Brain microvascular endothelial cell (primary cell): ENCODE data around the gene VOPP1.
A peak's percentile ranks its signal among the peaks of the same experiment; 100 is the strongest.

Source experiments
- DNase-seq: peaks from one replicate; pipeline ENCODE4 v3.0.0-alpha.2; 2020
- H3K27ac ChIP-seq: fragments of 250-450 bp; sonication (Bioruptor Pico); 2 replicates; pipeline ENCODE4 v1.5.1; 2020; ENCODE audit warnings: mild to moderate bottlenecking, moderate library complexity
- H3K27me3 ChIP-seq: fragments of 250-450 bp; sonication (Bioruptor Pico); replicated peaks from 2 replicates; pipeline ENCODE4 v1.5.1; 2020; ENCODE audit warnings: mild to moderate bottlenecking
- H3K36me3 ChIP-seq: fragments of 250-450 bp; sonication (Bioruptor Pico); replicated peaks from 2 replicates; pipeline ENCODE4 v1.5.1; 2020; ENCODE audit warnings: mild to moderate bottlenecking
- H3K4me3 ChIP-seq: 2 replicates; pipeline ENCODE4 v1.5.1; 2011; ENCODE audit warnings: low read depth, mild to moderate bottlenecking, control low read depth, low read length, moderate library complexity
- CTCF ChIP-seq: IDR thresholded peaks from 2 replicates; pipeline ENCODE4 v1.5.1; 2011; ENCODE audit warnings: low read depth, mild to moderate bottlenecking, moderate library complexity, low read length, control low read depth, inconsistent platforms; ENCODE audit errors: missing control alignments
- in situ Hi-C: cut with HindIII; loops from 2 replicates; pipeline ENCODE4 v1.10.0; 2017; ENCODE audit warnings: low sequenced_read_pairs, low pct_ligation_motif_present

Gene VOPP1

GRCh38 chr7:55483046-55483445 is 89.3 kb downstream of the VOPP1 start:
- no peak overlapping the region for H3K4me3 ChIP-seq
- DNase-seq = no peak
- H3K27me3 ChIP-seq = no peaks in the 10 kb centered on the region
- peaks cover 10% of the 10 kb centered on the region for H3K36me3 ChIP-seq
- in situ Hi-C loops = no loop called here
- no peak overlapping the region for H3K27ac ChIP-seq
- TF ChIP-seq CTCF = no peak

- in situ Hi-C loops = no loop called here
- Histone ChIP-seq H3K27ac (no peak overlapping the region), H3K27me3 (no peaks in the 10 kb centered on the region), H3K36me3 (peaks cover 15% of the 10 kb centered on the region), H3K4me3 (no peak overlapping the region)
- no peak for TF ChIP-seq CTCF
- DNase-seq = no peak
Measured at GRCh38 chr7:55481155-55481554, 91.1 kb downstream of the VOPP1 start.

- in situ Hi-C loops = no loop called here
- Histone ChIP-seq H3K36me3 (peaks cover 10% of the 10 kb centered on the region), H3K27ac (peak overlapping the region; percentile 56), H3K27me3 (no peaks in the 10 kb centered on the region), H3K4me3 (no peak overlapping the region)
- no peak for DNase-seq
- no peak for TF ChIP-seq CTCF
Measured at GRCh38 chr7:55478700-55479099, 93.6 kb downstream of the VOPP1 start.

- Histone ChIP-seq H3K27ac (peak overlapping the region; percentile 64), H3K27me3 (no peaks in the 10 kb centered on the region), H3K36me3 (peaks cover 12% of the 10 kb centered on the region), H3K4me3 (no peak overlapping the region)
- peak; percentile 78 for DNase-seq
- TF ChIP-seq CTCF = no peak
- in situ Hi-C loops = no loop called here
Measured at GRCh38 chr7:55477781-55478374, 94.4 kb downstream of the VOPP1 start.

- TF ChIP-seq CTCF = no peak
- H3K27ac ChIP-seq = peak overlapping the region; percentile 64
Measured at GRCh38 chr7:55476852-55477780, 95.2 kb downstream of the VOPP1 start.

More at GRCh38 chr7:55476852-55477780, 95.2 kb downstream of the VOPP1 start:
- no peak for DNase-seq
- in situ Hi-C loops = no loop called here
- peaks cover 11% of the 10 kb centered on the region for H3K36me3 ChIP-seq
- no peak overlapping the region for H3K4me3 ChIP-seq
- no peaks in the 10 kb centered on the region for H3K27me3 ChIP-seq
